Measurements from ENCODE around the gene BST2. TPM values are rescaled to one million over a fixed set of nuclear protein-coding genes. Genes with fewer than 3 reads are reported as not detected.

Gene BST2
- total RNA-seq, 3 donors from 2014 or later: 9.7 to 72.6 (median 28.2) TPM

DNA sequence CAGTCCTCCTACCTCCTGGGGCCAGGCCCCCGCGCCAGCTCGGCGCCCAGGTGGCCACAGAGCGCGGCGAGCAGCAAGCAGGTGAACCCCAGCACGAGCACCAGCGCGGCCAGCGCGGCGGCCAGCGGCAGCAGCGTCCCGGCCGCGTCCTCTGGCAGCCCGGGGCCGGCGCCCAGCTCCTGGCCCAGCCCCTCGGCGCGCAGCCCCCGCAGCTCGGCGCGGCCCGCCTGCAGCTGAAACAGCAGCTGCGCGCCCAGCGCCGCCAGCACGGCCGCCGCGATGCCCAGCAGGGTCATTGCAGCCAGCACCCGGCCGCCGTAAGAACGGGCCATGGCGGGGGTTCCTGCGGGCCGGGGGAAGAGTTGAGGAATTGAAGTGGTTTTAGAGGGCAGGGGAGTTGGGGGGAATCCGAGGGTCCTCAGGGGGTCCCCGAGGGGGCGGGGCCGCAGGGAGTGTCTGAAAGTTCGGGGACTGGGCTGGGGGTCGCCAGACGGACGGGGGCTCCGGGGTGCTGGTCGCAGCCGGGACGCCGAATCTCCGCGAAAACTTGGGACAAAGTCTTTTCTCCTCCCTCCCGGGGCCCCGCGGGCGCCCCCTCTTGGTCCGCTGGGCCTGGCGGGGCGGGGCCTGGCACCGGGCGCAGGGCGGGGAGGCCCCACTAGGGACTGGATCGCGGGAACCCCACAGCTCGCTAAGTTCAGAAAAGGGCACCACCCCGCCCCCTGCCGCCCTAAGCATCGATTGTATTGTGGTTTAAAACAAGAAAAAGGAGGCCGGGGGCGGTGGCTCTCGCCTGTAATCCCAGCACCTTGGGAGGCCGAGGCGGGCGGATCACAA, 42.9 kb upstream of the BST2 start, which contains the start of gene TMEM221:
Gene TMEM221, minus strand, starts transcription at position 538 of the 837 bp plus-strand sequence. Its CDS starts 206 bp downstream, at position 332.
- H3K36me3 ChIP-seq (ENCODE audit: low read depth): no peaks in the 10 kb centered on the region
- DNase-seq: peak; percentile 43 to 65 (median 61)
- intact Hi-C loops (cut with DNase I, micrococcal nuclease): no loop called here

DNA sequence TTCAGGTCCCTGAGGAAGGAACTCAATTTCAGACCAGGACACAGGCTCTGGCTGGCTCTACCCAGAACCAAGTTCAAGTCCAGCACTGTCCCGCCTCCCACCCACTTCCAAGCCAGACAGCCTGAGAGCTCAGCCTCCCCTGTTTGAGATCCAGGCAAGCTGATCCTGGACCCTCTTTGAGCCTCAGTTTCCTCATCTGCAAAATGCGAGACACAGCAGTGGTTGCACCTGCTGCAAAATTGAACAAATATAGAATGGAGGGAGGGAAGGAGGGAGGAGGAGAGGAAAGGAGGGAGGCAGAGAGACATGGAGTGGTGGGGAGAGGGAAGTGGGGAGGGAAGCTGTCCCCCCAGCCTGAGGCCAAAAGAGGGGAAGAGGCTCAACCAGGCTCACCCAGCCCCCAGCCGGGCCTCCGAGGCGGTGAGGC, 42.3 kb upstream of the BST2 start:
- no peak for TF ChIP-seq CTCF (IDR thresholded peaks at IDR 0.05)
- H3K4me1 ChIP-seq (ENCODE audit: low read depth): no peaks in the 10 kb centered on the region
- no peaks in the 10 kb centered on the region for H3K9me3 ChIP-seq
- intact Hi-C loops (cut with DNase I, micrococcal nuclease): no loop called here
- no peak for DNase-seq
- no peak overlapping the region for H3K4me3 ChIP-seq
- H3K36me3 ChIP-seq (ENCODE audit: low read depth): no peaks in the 10 kb centered on the region
- no peak for ATAC-seq

More for the DNA sequence above, 42.9 kb upstream of the BST2 start, which contains the start of gene TMEM221:
- Histone ChIP-seq H3K9me3 (no peaks in the 10 kb centered on the region), H3K4me1 (ENCODE audit: low read depth) (no peaks in the 10 kb centered on the region), H3K4me3 (no peak within 1 kb of the TSS)
- TF ChIP-seq CTCF (IDR thresholded peaks at IDR 0.05): peak; percentile 22
- peak; percentile 50 for ATAC-seq

DNA sequence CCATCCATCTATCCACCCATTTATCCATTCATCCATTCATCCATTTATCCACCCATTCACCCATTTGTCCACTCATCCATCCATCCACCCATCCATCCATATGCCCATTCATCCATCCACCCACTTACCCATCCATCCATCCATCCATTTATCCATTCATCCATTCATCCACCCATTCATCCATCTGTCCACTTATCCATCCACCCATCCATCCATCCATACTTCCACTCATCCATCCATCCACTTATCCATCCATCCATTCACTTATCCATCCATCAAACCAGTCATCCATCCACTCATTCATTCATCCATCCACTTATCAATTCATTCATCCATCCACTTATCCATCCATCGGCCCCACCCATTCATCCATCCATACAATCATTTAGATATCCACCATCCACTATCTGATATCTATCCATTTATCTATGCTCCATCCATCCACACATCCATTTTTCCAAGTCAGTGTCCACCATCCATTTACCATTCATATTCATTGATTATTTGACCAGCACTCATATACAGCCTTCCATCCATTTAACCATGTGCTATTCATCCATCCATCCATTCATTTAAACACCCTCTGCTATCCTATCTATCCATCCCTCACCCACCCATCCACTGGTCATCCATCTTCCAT, 40.2 kb upstream of the BST2 start:
- ATAC-seq (no peak), DNase-seq (no peak)
- intact Hi-C loops (cut with DNase I, micrococcal nuclease): no loop called here
- H3K4me1 ChIP-seq (ENCODE audit: low read depth): no peaks in the 10 kb centered on the region
- H3K9me3 ChIP-seq: no peaks in the 10 kb centered on the region
- TF ChIP-seq CTCF (IDR thresholded peaks at IDR 0.05): no peak
- H3K36me3 ChIP-seq (ENCODE audit: low read depth): no peaks in the 10 kb centered on the region
- no peak overlapping the region for H3K4me3 ChIP-seq

DNA sequence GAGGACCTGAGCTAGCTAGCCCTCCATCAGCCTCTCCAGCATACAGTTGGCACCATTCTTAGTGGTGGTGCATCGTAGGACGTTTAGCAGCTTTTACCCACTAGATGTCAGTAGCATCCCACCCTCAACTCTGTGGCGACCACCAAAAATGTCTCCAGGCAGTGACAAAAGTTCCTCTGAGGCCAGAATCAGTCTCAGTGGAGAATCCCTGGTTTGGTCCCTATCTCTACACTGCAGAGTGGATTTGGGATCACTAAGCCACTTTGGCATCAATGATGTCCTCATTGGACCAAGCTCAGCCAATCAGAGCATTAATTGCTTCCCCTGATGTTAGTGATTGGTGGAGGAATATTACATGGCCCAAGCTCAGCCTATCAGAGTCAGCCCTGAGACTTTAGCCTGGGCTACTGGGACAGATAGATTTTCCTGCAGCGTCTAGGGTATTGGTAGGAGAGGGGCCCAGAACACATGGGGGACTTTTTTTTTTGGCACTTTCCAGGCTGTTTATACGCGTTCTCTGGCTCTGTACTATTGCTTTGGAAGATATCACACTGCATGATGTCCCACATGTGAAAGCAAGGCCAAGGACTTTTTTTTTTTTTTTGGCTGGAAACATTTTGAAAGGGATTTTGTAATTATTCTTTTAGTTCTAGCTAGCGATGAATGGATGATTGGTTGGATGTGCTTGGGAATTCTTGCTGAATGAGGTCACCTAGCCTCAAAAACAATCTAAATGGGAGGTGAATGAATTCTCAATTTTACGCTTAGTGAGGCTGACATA, 36.0 kb upstream of the BST2 start:
- DNase-seq: no peak
- H3K4me1 ChIP-seq (ENCODE audit: low read depth): no peaks in the 10 kb centered on the region
- ATAC-seq: peak; percentile 53
- intact Hi-C loops (cut with DNase I, micrococcal nuclease): no loop called here
- H3K4me3 ChIP-seq: no peak overlapping the region
- no peaks in the 10 kb centered on the region for H3K9me3 ChIP-seq
- no peaks in the 10 kb centered on the region for H3K36me3 ChIP-seq (ENCODE audit: low read depth)
- no peak for TF ChIP-seq CTCF (IDR thresholded peaks at IDR 0.05)

DNA sequence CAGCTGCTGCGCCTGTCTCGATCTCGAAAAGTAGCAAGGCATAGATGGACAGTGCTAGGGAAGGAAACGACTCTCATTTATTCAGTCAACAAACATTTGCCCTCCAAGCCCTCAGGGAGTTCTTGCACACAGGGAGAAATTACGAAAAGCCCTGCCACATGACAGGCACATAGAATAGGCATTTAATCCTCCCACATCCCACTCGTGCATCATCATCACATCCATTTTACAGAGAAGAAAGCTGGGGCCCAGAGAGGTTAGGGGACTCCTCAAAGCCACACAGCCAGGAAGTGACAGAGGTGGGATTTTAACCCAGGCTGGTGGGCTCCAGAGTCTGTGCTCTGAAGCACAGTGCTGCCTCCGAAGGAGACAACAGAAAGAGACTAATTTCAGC, 31.4 kb upstream of the BST2 start:
- Histone ChIP-seq H3K36me3 (ENCODE audit: low read depth) (no peaks in the 10 kb centered on the region), H3K4me1 (ENCODE audit: low read depth) (no peaks in the 10 kb centered on the region), H3K9me3 (no peaks in the 10 kb centered on the region), H3K4me3 (no peak overlapping the region)
- TF ChIP-seq CTCF (IDR thresholded peaks at IDR 0.05): no peak
- intact Hi-C loops (cut with DNase I, micrococcal nuclease): no loop called here
- no peak for ATAC-seq
- DNase-seq: no peak
